Esophagus (tissue), 2 donors: ENCODE measurements around the gene CDK5RAP2. TPM values are rescaled to one million over a fixed set of nuclear protein-coding genes. Genes with fewer than 3 reads are reported as not detected.

ENCODE experiments used
- H3K27ac ChIP-seq, 2 donors: one replicate each; pipeline ENCODE4 v1.5.1; 2013; ENCODE audit warnings: low read depth in 2 of 2, mild to moderate bottlenecking in 2 of 2, inconsistent platforms in 1 of 2, low read length in 1 of 2, moderate library complexity in 1 of 2
- H3K27me3 ChIP-seq, 2 donors: one replicate each; pipeline ENCODE4 v1.6.1; 2013; ENCODE audit warnings: low read length in 2 of 2, control low read depth in 1 of 2, mild to moderate bottlenecking in 1 of 2; ENCODE audit not compliant: insufficient read depth in 2 of 2, control insufficient read depth in 1 of 2
- H3K36me3 ChIP-seq, 2 donors: one replicate each; pipeline ENCODE4 v1.6.1; 2013; ENCODE audit warnings: low read length in 1 of 2; ENCODE audit not compliant: control insufficient read depth in 2 of 2, insufficient read depth in 2 of 2
- H3K4me1 ChIP-seq, 2 donors: one replicate each; pipeline ENCODE4 v1.6.1; 2013; ENCODE audit warnings: low read length in 1 of 2; ENCODE audit not compliant: control insufficient read depth in 2 of 2, insufficient read depth in 2 of 2
- H3K4me3 ChIP-seq, 2 donors: one replicate each; pipeline ENCODE4 v1.5.1; 2013; ENCODE audit warnings: low read length in 2 of 2, mild to moderate bottlenecking in 2 of 2, low read depth in 1 of 2, moderate library complexity in 1 of 2
- H3K9me3 ChIP-seq, 2 donors: one replicate each; pipeline ENCODE4 v1.6.1; 2013; ENCODE audit warnings: mild to moderate bottlenecking in 2 of 2, low read depth in 1 of 2, low read length in 1 of 2, moderate library complexity in 1 of 2; ENCODE audit not compliant: control insufficient read depth in 2 of 2, insufficient read depth in 1 of 2
- WGBS, 2 donors: extraction: QIAGEN DNeasy Blood & Tissue Kit; methylation state at CpG; one replicate each; pipeline ENCODE4 v1.1.7; 2013; 5-methylcytosine and 5-hydroxymethylcytosine counted together
- polyA plus RNA-seq, 2 donors: library from polyadenylated mRNA; stranded (reverse); fragments of 200-250 nt; gene quantifications; one replicate each; pipeline ENCODE4 v1.2.3, GENCODE V29; 2013
- donor health status: healthy with polysubstance abuse.
- donor health status: Bipolar disorder and iron deficiency.

CDK5RAP2 gene
- polyA plus RNA-seq, 2 donors: 18.6 to 20.4 TPM

GRCh38 chr9:120440791-120441190 is 139.2 kb downstream of the CDK5RAP2 start:
- 83 to 90% methylated on average over 1 of the region's 1 CpG for WGBS, 2 donors
- Histone ChIP-seq H3K36me3 (peaks cover 4 to 18% of the 10 kb centered on the region in 2 donors), H3K27me3 (no peaks in the 10 kb centered on the region), H3K4me1 (no peaks in the 10 kb centered on the region), H3K4me3 (no peak overlapping the region), H3K27ac (no peak overlapping the region), H3K9me3 (no peaks in the 10 kb centered on the region)

GRCh38 chr9:120439926-120440325 is 140.0 kb downstream of the CDK5RAP2 start:
- no peak overlapping the region for H3K4me3 ChIP-seq
- H3K36me3 ChIP-seq: peaks cover 4 to 18% of the 10 kb centered on the region in 2 donors
- H3K27me3 ChIP-seq: no peaks in the 10 kb centered on the region
- no peak overlapping the region for H3K27ac ChIP-seq
- 90 to 92% methylated on average over 1 of the region's 1 CpG for WGBS, 2 donors
- no peaks in the 10 kb centered on the region for H3K4me1 ChIP-seq
- no peaks in the 10 kb centered on the region for H3K9me3 ChIP-seq

GRCh38 chr9:120438836-120439546 is 141.0 kb downstream of the CDK5RAP2 start:
- WGBS, 2 donors: 87 to 90% methylated on average over 9 of the region's 9 CpGs
- no peaks in the 10 kb centered on the region for H3K4me1 ChIP-seq
- H3K27me3 ChIP-seq: no peaks in the 10 kb centered on the region
- no peaks in the 10 kb centered on the region for H3K9me3 ChIP-seq
- H3K36me3 ChIP-seq: peaks cover 4 to 18% of the 10 kb centered on the region in 2 donors
- no peak overlapping the region for H3K27ac ChIP-seq
- no peak overlapping the region for H3K4me3 ChIP-seq

GRCh38 chr9:120438111-120438510 is 141.9 kb downstream of the CDK5RAP2 start:
- Histone ChIP-seq H3K4me3 (no peak overlapping the region), H3K4me1 (no peaks in the 10 kb centered on the region), H3K27ac (peak overlapping the region in 1 of 2 donors; percentile 27), H3K36me3 (peaks cover 2 to 17% of the 10 kb centered on the region in 2 donors), H3K9me3 (no peaks in the 10 kb centered on the region), H3K27me3 (no peaks in the 10 kb centered on the region)
- WGBS, 2 donors: 72 to 79% methylated on average over 2 of the region's 2 CpGs

GRCh38 chr9:120436983-120437475 is 142.9 kb downstream of the CDK5RAP2 start:
- 86 to 87% methylated on average over 9 of the region's 9 CpGs for WGBS, 2 donors
- H3K27ac ChIP-seq: no peak overlapping the region
- H3K4me1 ChIP-seq: no peaks in the 10 kb centered on the region
- H3K9me3 ChIP-seq: no peaks in the 10 kb centered on the region
- peaks cover 0 to 11% of the 10 kb centered on the region in 2 donors for H3K36me3 ChIP-seq
- H3K27me3 ChIP-seq: no peaks in the 10 kb centered on the region
- H3K4me3 ChIP-seq: no peak overlapping the region

- WGBS, 2 donors: 88 to 96% methylated on average over 3 of the region's 3 CpGs
- Histone ChIP-seq H3K9me3 (no peaks in the 10 kb centered on the region), H3K27me3 (no peaks in the 10 kb centered on the region), H3K36me3 (peaks cover 0 to 10% of the 10 kb centered on the region in 2 donors), H3K27ac (no peak overlapping the region), H3K4me3 (no peak overlapping the region), H3K4me1 (no peaks in the 10 kb centered on the region)
Measured at GRCh38 chr9:120436446-120436845, 143.5 kb downstream of the CDK5RAP2 start.

- H3K27me3 ChIP-seq: no peaks in the 10 kb centered on the region
- H3K4me1 ChIP-seq: no peaks in the 10 kb centered on the region
- H3K9me3 ChIP-seq: no peaks in the 10 kb centered on the region
- H3K27ac ChIP-seq: peak overlapping the region in 1 of 2 donors; percentile 5
- WGBS, 2 donors: 82 to 84% methylated on average over 1 of the region's 1 CpG
- H3K36me3 ChIP-seq: peaks cover 0 to 10% of the 10 kb centered on the region in 2 donors
- no peak overlapping the region for H3K4me3 ChIP-seq
Measured at GRCh38 chr9:120435091-120435490, 144.9 kb downstream of the CDK5RAP2 start.

- Histone ChIP-seq H3K27ac (no peak overlapping the region), H3K4me3 (no peak overlapping the region), H3K9me3 (no peaks in the 10 kb centered on the region), H3K27me3 (no peaks in the 10 kb centered on the region), H3K4me1 (no peaks in the 10 kb centered on the region), H3K36me3 (peaks cover 0 to 10% of the 10 kb centered on the region in 2 donors)
- WGBS, 2 donors: 60 to 72% methylated on average over 6 of the region's 6 CpGs
Measured at GRCh38 chr9:120434532-120434931, 145.4 kb downstream of the CDK5RAP2 start.

- Histone ChIP-seq H3K4me1 (no peaks in the 10 kb centered on the region), H3K27me3 (no peaks in the 10 kb centered on the region), H3K27ac (no peak overlapping the region), H3K9me3 (no peaks in the 10 kb centered on the region), H3K4me3 (no peak overlapping the region), H3K36me3 (peaks cover 0 to 6% of the 10 kb centered on the region in 2 donors)
- 95 to 98% methylated on average over 4 of the region's 4 CpGs for WGBS, 2 donors
Measured at GRCh38 chr9:120433701-120434100, 146.3 kb downstream of the CDK5RAP2 start.

GRCh38 chr9:120432600-120432999 is 147.4 kb downstream of the CDK5RAP2 start:
- 83 to 90% methylated on average over 3 of the region's 3 CpGs for WGBS, 2 donors
- Histone ChIP-seq H3K36me3 (peaks cover 0 to 4% of the 10 kb centered on the region in 2 donors), H3K27me3 (no peaks in the 10 kb centered on the region), H3K27ac (peak overlapping the region; percentile 23 to 79), H3K4me1 (no peaks in the 10 kb centered on the region), H3K9me3 (no peaks in the 10 kb centered on the region), H3K4me3 (no peak overlapping the region)
